Thoracic aorta (tissue), 2 donors: Measurements from ENCODE around the gene AUNIP. TPM values are rescaled to one million over a fixed set of nuclear protein-coding genes. Genes with fewer than 3 reads are reported as not detected.
A peak's percentile ranks its signal among the peaks of the same experiment; 100 is the strongest.

ENCODE experiments used
- ATAC-seq: fragments of 150-250 bp; one replicate; pipeline ENCODE4 v1.8.0; 2017; ENCODE audit warnings: low read depth; ENCODE audit not compliant: insufficient number of reproducible peaks, low FRiP score
- DNase-seq: peaks from one replicate; pipeline ENCODE4 v3.0.0-alpha.2; 2020; ENCODE audit warnings: low spot score
- H3K27ac ChIP-seq, 2 donors: fragments of 200-600 bp; sonication (generic); 1 replicate in 1 of 2; 2 replicates in 1 of 2; pipeline ENCODE4 v1.5.1; 2016; ENCODE audit warnings: mild to moderate bottlenecking in 2 of 2, moderate library complexity in 2 of 2
- H3K27me3 ChIP-seq: fragments of 200-600 bp; sonication (generic); replicated peaks from 2 replicates; pipeline ENCODE4 v1.6.0; 2016; ENCODE audit warnings: mild to moderate bottlenecking; ENCODE audit not compliant: insufficient read depth
- H3K36me3 ChIP-seq: fragments of 200-600 bp; sonication (generic); one replicate; pipeline ENCODE4 v1.5.1; 2016
- H3K4me1 ChIP-seq, 2 donors: fragments of 200-600 bp; sonication (generic); 1 replicate in 1 of 2; 2 replicates in 1 of 2; pipeline versions ENCODE4 v1.5.1 to v1.6.0; 2016; ENCODE audit warnings: low read depth in 2 of 2, mild to moderate bottlenecking in 1 of 2; ENCODE audit not compliant: control insufficient read depth in 1 of 2
- H3K4me3 ChIP-seq: fragments of 200-600 bp; sonication (generic); 2 replicates; pipeline ENCODE4 v1.5.1; 2016; ENCODE audit warnings: mild to moderate bottlenecking
- H3K9me3 ChIP-seq: fragments of 200-600 bp; sonication (generic); 2 replicates; pipeline ENCODE4 v1.5.1; 2016
- CTCF ChIP-seq: fragments of 200-600 bp; sonication (generic); IDR thresholded peaks from one replicate; pipeline ENCODE4 v1.5.1; 2019; ENCODE audit warnings: antibody characterized with exemption
- total RNA-seq, 2 donors: library from RNA; depleted of rRNA; stranded (reverse); fragments of >200 nt; gene quantifications; one replicate each; pipeline versions ENCODE4 v1.1.0 to v1.2.3, GENCODE V29; 2016

AUNIP gene
- total RNA-seq, 2 donors from 2014 or later: not detected

- H3K4me1 ChIP-seq: peaks cover 18 to 47% of the 10 kb centered on the region in 2 donors
- DNase-seq (no peak), ATAC-seq (no peak)
- no peaks in the 10 kb centered on the region for H3K36me3 ChIP-seq
- H3K27ac ChIP-seq: peak overlapping the region; percentile 88 to 90
- TF ChIP-seq CTCF: no peak
- no peak overlapping the region for H3K4me3 ChIP-seq
- no peaks in the 10 kb centered on the region for H3K27me3 ChIP-seq
- no peaks in the 10 kb centered on the region for H3K9me3 ChIP-seq
Observed at GRCh38 chr1:25798666-25799351, 60.4 kb downstream of the AUNIP start.

- no peak for TF ChIP-seq CTCF
- Histone ChIP-seq H3K27ac (no peak overlapping the region), H3K36me3 (no peaks in the 10 kb centered on the region), H3K4me1 (peaks cover 16 to 42% of the 10 kb centered on the region in 2 donors), H3K27me3 (no peaks in the 10 kb centered on the region), H3K4me3 (no peak overlapping the region), H3K9me3 (no peaks in the 10 kb centered on the region)
- DNase-seq (no peak), ATAC-seq (no peak)
Observed at GRCh38 chr1:25797939-25798338, 61.3 kb downstream of the AUNIP start.

GRCh38 chr1:25796811-25797458, 62.3 kb downstream of the AUNIP start:
- peak overlapping the region; percentile 51 to 56 for H3K27ac ChIP-seq
- DNase-seq (no peak), ATAC-seq (no peak)
- H3K36me3 ChIP-seq: no peaks in the 10 kb centered on the region
- peak; percentile 77 for TF ChIP-seq CTCF
- H3K9me3 ChIP-seq: no peaks in the 10 kb centered on the region
- H3K4me3 ChIP-seq: peak overlapping the region; percentile 44
- H3K4me1 ChIP-seq: peaks cover 16 to 33% of the 10 kb centered on the region in 2 donors
- no peaks in the 10 kb centered on the region for H3K27me3 ChIP-seq

- DNase-seq: no peak
- H3K27me3 ChIP-seq: no peaks in the 10 kb centered on the region
- H3K4me3 ChIP-seq: peak overlapping the region; percentile 44
- no peak for ATAC-seq
- peak overlapping the region; percentile 51 to 56 for H3K27ac ChIP-seq
- H3K9me3 ChIP-seq: no peaks in the 10 kb centered on the region
- no peaks in the 10 kb centered on the region for H3K36me3 ChIP-seq
- H3K4me1 ChIP-seq: peaks cover 10 to 25% of the 10 kb centered on the region in 2 donors
- no peak for TF ChIP-seq CTCF
Observed at GRCh38 chr1:25795946-25796810, 63.1 kb downstream of the AUNIP start.

GRCh38 chr1:25795211-25795610, 64.0 kb downstream of the AUNIP start:
- H3K9me3 ChIP-seq: no peaks in the 10 kb centered on the region
- no peaks in the 10 kb centered on the region for H3K36me3 ChIP-seq
- DNase-seq (no peak), ATAC-seq (no peak)
- no peak overlapping the region for H3K4me3 ChIP-seq
- TF ChIP-seq CTCF: no peak
- peaks cover 5 to 18% of the 10 kb centered on the region in 2 donors for H3K4me1 ChIP-seq
- H3K27me3 ChIP-seq: no peaks in the 10 kb centered on the region
- H3K27ac ChIP-seq: no peak overlapping the region
